Nephron progenitor cell (in vitro differentiated cells): ENCODE measurements around the gene SHISA4.

Source experiments
- DNase-seq: peaks from one replicate; pipeline ENCODE4 v3.0.0; 2021
- H3K27ac Mint-ChIP-seq: 2 replicates; pipeline ENCODE4 v1.8.0; 2021; ENCODE audit warnings: mild to moderate bottlenecking, moderate library complexity, mixed read lengths
- H3K27me3 Mint-ChIP-seq: 2 replicates; pipeline ENCODE4 v1.8.0; 2021; ENCODE audit warnings: mild to moderate bottlenecking, low read depth, mixed read lengths; ENCODE audit not compliant: poor library complexity
- H3K36me3 Mint-ChIP-seq: 2 replicates; pipeline ENCODE4 v1.8.0; 2021; ENCODE audit warnings: low read depth, mixed read lengths
- H3K4me1 Mint-ChIP-seq: 2 replicates; pipeline ENCODE4 v1.8.0; 2021; ENCODE audit warnings: mixed read lengths
- H3K4me3 Mint-ChIP-seq: 2 replicates; pipeline ENCODE4 v1.8.0; 2021; ENCODE audit warnings: mild to moderate bottlenecking, moderate library complexity, mixed read lengths
- H3K9me3 Mint-ChIP-seq: 2 replicates; pipeline ENCODE4 v1.8.0; 2021; ENCODE audit warnings: mild to moderate bottlenecking, moderate library complexity, mixed read lengths
- CTCF ChIP-seq: fragments of 200-600 bp; sonication (generic); IDR thresholded peaks from 2 replicates; pipeline ENCODE4 v1.5.0; 2021; ENCODE audit warnings: antibody characterized with exemption

SHISA4 gene

GRCh38 chr1:201885531-201886075, 3.1 kb upstream of the SHISA4 start:
- no peak for TF ChIP-seq CTCF
- Mint-ChIP-seq H3K4me3 (no peak overlapping the region), H3K27me3 (peaks cover 15% of the 10 kb centered on the region)

GRCh38 chr1:201886103-201886885, 2.4 kb upstream of the SHISA4 start:
- Mint-ChIP-seq H3K9me3 (no peaks in the 10 kb centered on the region), H3K36me3 (no peaks in the 10 kb centered on the region), H3K27me3 (peaks cover 19% of the 10 kb centered on the region), H3K4me3 (no peak overlapping the region), H3K27ac (no peak overlapping the region), H3K4me1 (peaks cover 46% of the 10 kb centered on the region)
- DNase-seq = no peak
- TF ChIP-seq CTCF = no peak

More at GRCh38 chr1:201885531-201886075, 3.1 kb upstream of the SHISA4 start:
- Mint-ChIP-seq H3K36me3 (no peaks in the 10 kb centered on the region), H3K4me1 (peaks cover 47% of the 10 kb centered on the region), H3K27ac (no peak overlapping the region), H3K9me3 (no peaks in the 10 kb centered on the region)
- no peak for DNase-seq

- DNase-seq = no peak
- Mint-ChIP-seq H3K4me3 (peak overlapping the region; percentile 75), H3K4me1 (peaks cover 51% of the 10 kb centered on the region), H3K36me3 (no peaks in the 10 kb centered on the region), H3K27ac (no peak overlapping the region), H3K9me3 (no peaks in the 10 kb centered on the region), H3K27me3 (peaks cover 23% of the 10 kb centered on the region)
- no peak for TF ChIP-seq CTCF
Observed at GRCh38 chr1:201887116-201887866, 1.4 kb upstream of the SHISA4 start.

DNA sequence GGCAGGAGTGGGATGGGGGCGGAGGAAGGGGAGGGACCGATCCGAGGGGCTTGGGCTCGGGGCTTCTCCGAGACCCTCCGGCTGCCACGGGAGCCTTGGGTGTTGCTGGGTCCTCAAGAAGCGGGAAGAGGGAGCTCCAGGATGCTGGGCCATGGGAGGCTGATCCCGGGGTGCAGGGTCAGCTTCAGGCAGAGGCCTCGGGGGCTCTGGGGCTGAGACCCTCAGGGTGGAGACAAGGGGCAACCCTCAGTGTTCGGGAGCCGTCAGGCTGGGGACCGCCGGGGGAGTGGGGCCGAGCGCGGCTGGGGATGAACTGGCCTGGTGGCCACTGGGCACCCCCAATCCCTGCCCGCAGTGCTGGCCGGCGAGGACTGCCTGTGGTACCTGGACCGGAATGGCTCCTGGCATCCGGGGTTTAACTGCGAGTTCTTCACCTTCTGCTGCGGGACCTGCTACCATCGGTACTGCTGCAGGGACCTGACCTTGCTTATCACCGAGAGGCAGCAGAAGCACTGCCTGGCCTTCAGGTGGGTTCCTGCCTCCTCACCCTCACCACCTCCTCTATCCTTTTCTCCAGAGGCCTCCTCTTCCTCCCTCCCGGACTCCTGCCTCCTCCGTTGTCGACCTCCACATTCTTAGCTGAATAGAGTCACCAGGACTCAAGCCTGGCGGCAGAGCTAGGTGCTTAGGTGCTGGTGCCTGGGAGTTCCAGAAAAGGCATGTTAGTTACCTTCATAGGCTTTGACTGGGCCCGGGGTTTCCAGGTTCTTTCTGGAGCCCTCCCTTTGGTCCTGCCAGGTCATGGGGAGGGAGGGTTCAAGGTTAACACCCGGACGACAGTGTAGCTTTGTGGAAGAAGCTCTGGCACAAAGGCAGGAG, 631 bp downstream of the SHISA4 start:
- no peak for TF ChIP-seq CTCF
- Mint-ChIP-seq H3K27me3 (peaks cover 23% of the 10 kb centered on the region), H3K27ac (no peak overlapping the region), H3K4me1 (peaks cover 50% of the 10 kb centered on the region), H3K9me3 (no peaks in the 10 kb centered on the region), H3K36me3 (no peaks in the 10 kb centered on the region), H3K4me3 (peak overlapping the region; percentile 86)
- DNase-seq = no peak

GRCh38 chr1:201890223-201890622, 1.5 kb downstream of the SHISA4 start:
- H3K4me1 Mint-ChIP-seq = peaks cover 50% of the 10 kb centered on the region
- no peaks in the 10 kb centered on the region for H3K9me3 Mint-ChIP-seq
- peak overlapping the region; percentile 25 for H3K4me3 Mint-ChIP-seq
- peaks cover 20% of the 10 kb centered on the region for H3K27me3 Mint-ChIP-seq
- no peaks in the 10 kb centered on the region for H3K36me3 Mint-ChIP-seq
- no peak for TF ChIP-seq CTCF
- no peak overlapping the region for H3K27ac Mint-ChIP-seq
- DNase-seq = no peak
